HUES64 (cell line): ENCODE data around the gene VWC2.

Source experiments
- H3K27ac ChIP-seq: 2 replicates; pipeline ENCODE4 v1.7.0; 2013; ENCODE audit warnings: low read depth, low read length, inconsistent platforms
- H3K27me3 ChIP-seq: 2 replicates; pipeline ENCODE4 v1.6.1; 2013; ENCODE audit warnings: mild to moderate bottlenecking, low read length; ENCODE audit not compliant: insufficient read depth
- H3K36me3 ChIP-seq: 2 replicates; pipeline ENCODE4 v1.6.1; 2013; ENCODE audit warnings: mild to moderate bottlenecking, low read length; ENCODE audit not compliant: insufficient read depth
- H3K4me1 ChIP-seq: 2 replicates; pipeline ENCODE4 v1.6.1; 2013; ENCODE audit warnings: mild to moderate bottlenecking, low read length, moderate library complexity; ENCODE audit not compliant: insufficient read depth
- H3K4me3 ChIP-seq: 2 replicates; pipeline ENCODE4 v1.5.1; 2013; ENCODE audit warnings: mild to moderate bottlenecking, low read length, moderate library complexity
- H3K9ac ChIP-seq: 2 replicates; pipeline ENCODE4 v1.6.1; 2013; ENCODE audit warnings: mild to moderate bottlenecking, low read depth, low read length
- H3K9me3 ChIP-seq: 2 replicates; pipeline ENCODE4 v1.6.1; 2013; ENCODE audit warnings: low read depth, low read length; ENCODE audit not compliant: insufficient read depth
- WGBS: fragments of 150-250, 120-280 bp; methylation state at CpG from one replicate; pipeline ENCODE4 v1.1.7; 2013; ENCODE audit warnings: missing lambda C conversion rate; 5-methylcytosine and 5-hydroxymethylcytosine counted together

Gene VWC2

DNA sequence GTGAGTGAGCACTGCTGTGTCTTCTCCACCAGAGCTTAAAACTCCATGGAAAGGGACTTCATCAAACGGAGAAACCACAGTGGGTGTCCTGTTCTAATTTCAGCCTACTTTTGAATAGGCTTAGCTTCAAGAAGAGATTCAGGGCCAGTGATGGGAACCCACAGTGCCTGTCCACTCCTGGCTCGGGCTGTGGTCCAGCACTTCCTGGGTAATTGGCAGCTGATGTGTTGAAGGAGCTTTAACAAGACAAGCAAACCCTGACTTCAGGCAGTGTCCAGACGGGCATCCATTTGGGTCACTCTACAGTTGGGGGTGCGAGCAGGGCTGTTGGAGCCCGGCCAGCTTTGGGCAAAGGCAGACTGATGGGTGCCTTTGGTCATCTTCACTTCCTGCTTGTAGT, 14.5 kb downstream of the VWC2 start:
- no peaks in the 10 kb centered on the region for H3K9me3 ChIP-seq
- 91% methylated on average over 5 of the region's 5 CpGs for WGBS
- H3K36me3 ChIP-seq, result no peaks in the 10 kb centered on the region
- H3K4me3 ChIP-seq, result no peak overlapping the region
- H3K27me3 ChIP-seq, result no peaks in the 10 kb centered on the region
- H3K9ac ChIP-seq, result no peak overlapping the region
- no peak overlapping the region for H3K27ac ChIP-seq
- peaks cover 10% of the 10 kb centered on the region; the same call in 1 of the 2 replicates for H3K4me1 ChIP-seq

DNA sequence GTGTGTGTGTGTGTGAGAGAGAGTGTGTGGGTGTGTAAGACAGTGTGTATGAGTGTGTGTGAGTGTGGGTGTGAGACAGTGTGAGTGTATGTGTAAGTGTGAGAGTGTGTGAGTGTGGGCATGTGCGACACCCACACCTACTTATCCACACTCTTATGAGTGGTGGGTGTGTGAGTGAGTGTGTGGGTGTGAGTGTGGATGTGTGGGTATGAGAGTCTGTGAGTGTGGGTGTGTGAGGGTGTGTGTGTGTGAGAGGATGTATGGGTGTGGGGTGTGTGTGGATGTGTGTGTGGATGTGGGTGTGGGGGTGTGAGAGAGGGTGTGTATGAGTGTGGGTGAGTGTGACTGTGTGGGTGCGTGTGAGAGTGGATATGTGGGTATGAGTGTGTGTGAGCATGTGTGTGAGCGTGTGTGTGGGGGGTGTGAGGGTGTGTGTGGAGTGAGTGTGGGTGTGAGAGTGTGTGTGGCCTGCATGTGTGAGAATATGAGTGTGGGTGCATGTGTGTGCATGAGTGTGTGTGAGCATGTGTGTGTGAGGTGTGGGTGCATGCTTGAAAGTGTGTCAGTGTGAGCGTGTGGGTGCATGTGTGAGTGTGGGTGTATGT, 15.1 kb downstream of the VWC2 start:
- peaks cover 10% of the 10 kb centered on the region; the same call in 1 of the 2 replicates for H3K4me1 ChIP-seq
- H3K9ac ChIP-seq, result no peak overlapping the region
- WGBS, result 92% methylated on average over 4 of the region's 4 CpGs
- no peaks in the 10 kb centered on the region for H3K9me3 ChIP-seq
- no peak overlapping the region for H3K4me3 ChIP-seq
- no peaks in the 10 kb centered on the region for H3K36me3 ChIP-seq
- H3K27me3 ChIP-seq, result no peaks in the 10 kb centered on the region
- no peak overlapping the region for H3K27ac ChIP-seq

DNA sequence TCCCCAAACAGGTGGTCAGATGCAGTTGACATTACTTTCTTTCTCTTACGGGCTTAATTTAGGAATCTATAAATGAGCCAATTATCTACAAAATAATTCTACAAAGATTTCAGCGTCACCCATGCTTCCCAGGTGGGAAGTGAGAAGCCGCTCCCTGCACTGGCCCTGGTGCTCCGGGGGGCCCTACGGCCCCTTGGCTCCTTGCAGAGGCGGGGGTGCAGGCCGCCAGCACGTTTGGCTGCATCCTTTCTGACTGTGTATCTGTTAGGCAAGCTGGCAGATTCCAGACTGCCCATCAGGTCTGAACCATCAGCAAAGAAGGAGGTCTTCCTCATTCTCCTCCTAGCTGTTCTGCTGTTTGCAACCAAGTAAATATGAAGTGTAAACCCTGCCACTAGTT, 16.3 kb downstream of the VWC2 start:
- WGBS, result 84% methylated on average over 8 of the region's 8 CpGs
- H3K4me1 ChIP-seq, result peaks cover 10% of the 10 kb centered on the region; the same call in 1 of the 2 replicates
- no peaks in the 10 kb centered on the region for H3K27me3 ChIP-seq
- H3K4me3 ChIP-seq, result no peak overlapping the region
- no peak overlapping the region for H3K9ac ChIP-seq
- H3K27ac ChIP-seq, result no peak overlapping the region
- no peaks in the 10 kb centered on the region for H3K36me3 ChIP-seq
- H3K9me3 ChIP-seq, result no peaks in the 10 kb centered on the region

DNA sequence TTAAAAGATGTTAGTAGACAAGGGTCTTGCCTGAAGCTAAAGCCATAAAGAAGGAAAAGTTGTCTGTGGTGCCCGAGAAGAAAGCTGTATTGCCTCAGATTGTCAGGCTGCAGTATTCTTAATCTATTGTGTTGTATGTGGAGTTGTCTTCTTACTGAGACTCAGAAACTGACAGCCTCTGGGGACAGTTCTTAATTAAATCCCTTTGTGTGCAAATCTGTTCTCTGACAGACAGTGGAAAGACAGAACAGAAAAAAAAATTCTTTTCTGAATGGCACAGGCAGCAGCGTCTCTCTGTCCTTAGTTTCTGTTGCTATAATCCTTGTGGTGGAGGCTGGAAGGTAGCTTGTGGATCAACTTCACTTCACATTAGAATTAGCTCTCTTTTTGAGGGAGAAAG, 16.8 kb downstream of the VWC2 start:
- Histone ChIP-seq H3K9ac (no peak overlapping the region), H3K4me3 (no peak overlapping the region), H3K27me3 (no peaks in the 10 kb centered on the region), H3K36me3 (no peaks in the 10 kb centered on the region), H3K27ac (no peak overlapping the region), H3K9me3 (no peaks in the 10 kb centered on the region), H3K4me1 (peaks cover 10% of the 10 kb centered on the region; the same call in 1 of the 2 replicates)
- 73% methylated on average over 2 of the region's 2 CpGs for WGBS

DNA sequence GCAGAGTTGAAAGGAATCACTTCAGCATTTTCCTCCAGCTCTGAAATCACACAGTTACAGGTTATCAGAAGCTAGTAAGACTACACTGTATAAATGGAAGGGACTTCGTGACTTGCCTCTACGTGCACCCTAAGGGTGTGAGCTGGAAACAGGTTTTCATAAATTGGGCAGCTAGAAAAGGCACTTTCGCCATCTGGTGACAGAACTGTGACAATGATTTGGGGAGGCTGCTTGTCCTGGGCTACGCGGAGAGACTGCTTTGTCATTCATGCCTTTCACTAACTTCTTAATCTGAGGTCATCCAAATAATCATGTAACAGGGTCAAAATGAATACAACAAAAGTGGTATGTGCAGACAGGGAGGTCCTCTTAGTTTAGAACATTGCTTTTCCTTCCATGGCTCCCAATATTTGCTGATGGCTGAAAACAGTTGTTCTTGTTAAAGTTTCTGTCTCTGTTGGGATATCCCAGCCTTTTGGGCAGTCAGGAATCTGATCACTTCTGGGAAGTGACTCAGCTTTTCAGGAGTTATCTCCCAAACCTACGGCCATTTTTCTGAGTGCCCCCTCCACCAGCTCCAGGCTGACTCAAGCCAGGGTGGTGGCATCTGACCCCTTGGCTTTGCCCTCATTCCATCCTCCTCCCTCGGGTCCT, 17.8 kb downstream of the VWC2 start:
- Histone ChIP-seq H3K9me3 (no peaks in the 10 kb centered on the region), H3K9ac (no peak overlapping the region; the same call in 1 of the 2 replicates), H3K27me3 (no peaks in the 10 kb centered on the region), H3K36me3 (no peaks in the 10 kb centered on the region), H3K4me1 (peaks cover 10% of the 10 kb centered on the region; the same call in 1 of the 2 replicates), H3K4me3 (no peak overlapping the region), H3K27ac (no peak overlapping the region)
- 29% methylated on average over 7 of the region's 7 CpGs for WGBS

DNA sequence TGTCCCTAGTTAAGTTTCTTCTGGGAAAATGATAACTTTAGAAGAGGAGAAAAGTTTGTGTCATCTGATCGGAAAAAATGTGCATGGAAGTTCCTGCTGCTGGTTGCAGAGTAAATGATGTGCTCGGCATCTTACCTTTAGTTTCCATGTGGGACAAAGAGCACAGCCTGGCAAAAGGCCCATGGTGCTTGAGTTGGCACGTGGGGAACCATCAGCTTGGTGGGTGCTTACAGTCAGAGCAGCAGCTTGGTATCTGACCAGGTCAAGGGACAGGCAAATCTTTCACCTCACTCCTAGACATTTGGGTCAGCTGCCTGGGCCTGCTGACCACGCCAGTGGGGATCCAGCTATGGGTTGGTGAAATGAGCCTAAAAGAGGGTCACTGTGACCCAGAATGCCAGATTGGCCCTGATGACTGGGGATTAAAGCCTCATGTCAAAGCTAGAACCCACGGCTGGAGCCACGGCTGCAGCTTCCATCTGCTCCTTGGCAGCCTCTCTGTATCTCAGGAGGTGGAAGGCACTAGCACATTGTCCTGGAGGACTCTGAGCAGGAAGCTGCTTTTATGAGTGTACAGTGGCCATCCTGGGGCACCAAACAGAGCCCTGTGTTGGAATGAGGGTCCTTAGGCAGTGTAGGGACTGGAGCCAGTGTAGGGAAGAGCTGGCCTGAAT, 24.7 kb downstream of the VWC2 start:
- Histone ChIP-seq H3K4me1 (no peaks in the 10 kb centered on the region), H3K4me3 (no peak overlapping the region), H3K9me3 (no peaks in the 10 kb centered on the region), H3K27me3 (no peaks in the 10 kb centered on the region), H3K36me3 (no peaks in the 10 kb centered on the region), H3K27ac (no peak overlapping the region), H3K9ac (no peak overlapping the region)
- 71% methylated on average over 6 of the region's 6 CpGs for WGBS

DNA sequence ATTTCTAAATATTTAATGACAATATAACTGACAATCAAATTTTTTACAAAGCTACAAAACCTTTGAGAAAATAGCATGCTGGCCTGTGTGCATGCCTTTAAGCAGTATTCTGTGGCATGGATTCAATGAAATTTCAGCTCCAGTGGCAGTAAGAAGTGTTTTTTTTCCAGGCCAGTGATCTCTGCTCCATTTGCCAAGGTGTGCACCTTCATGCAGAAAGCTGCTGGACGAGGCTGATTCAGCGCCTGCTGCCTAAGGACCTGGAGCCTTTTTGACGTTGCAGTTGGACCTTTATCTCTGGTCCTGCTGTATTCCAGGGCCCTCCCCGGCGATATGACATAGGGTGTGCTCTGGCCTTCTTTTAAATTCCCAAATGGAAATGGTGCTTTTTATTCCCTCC, 26.6 kb downstream of the VWC2 start:
- Histone ChIP-seq H3K27me3 (no peaks in the 10 kb centered on the region), H3K4me3 (no peak overlapping the region), H3K9ac (no peak overlapping the region), H3K27ac (no peak overlapping the region), H3K4me1 (no peaks in the 10 kb centered on the region), H3K9me3 (no peaks in the 10 kb centered on the region), H3K36me3 (no peaks in the 10 kb centered on the region)
- 97% methylated on average over 5 of the region's 5 CpGs for WGBS

DNA sequence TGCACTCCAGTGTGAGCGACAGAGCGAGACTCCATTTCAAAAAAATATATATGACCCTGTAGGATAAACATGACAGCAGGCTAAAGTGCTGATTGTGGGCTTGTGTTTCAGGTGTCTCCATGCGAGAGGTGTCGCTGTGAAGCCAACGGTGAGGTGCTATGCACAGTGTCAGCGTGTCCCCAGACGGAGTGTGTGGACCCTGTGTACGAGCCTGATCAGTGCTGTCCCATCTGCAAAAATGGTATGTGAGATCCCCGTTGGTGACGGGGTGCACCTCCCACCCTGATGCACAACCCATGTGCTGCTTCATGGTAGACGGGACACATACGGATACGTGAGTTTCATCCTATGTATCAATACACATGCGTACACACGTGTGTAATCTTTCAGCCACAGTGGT, 29.2 kb downstream of the VWC2 start:
- Histone ChIP-seq H3K9ac (no peak overlapping the region), H3K36me3 (no peaks in the 10 kb centered on the region), H3K27ac (no peak overlapping the region), H3K27me3 (no peaks in the 10 kb centered on the region), H3K4me3 (no peak overlapping the region), H3K9me3 (no peaks in the 10 kb centered on the region), H3K4me1 (no peaks in the 10 kb centered on the region)
- WGBS, result 93% methylated on average over 15 of the region's 15 CpGs

DNA sequence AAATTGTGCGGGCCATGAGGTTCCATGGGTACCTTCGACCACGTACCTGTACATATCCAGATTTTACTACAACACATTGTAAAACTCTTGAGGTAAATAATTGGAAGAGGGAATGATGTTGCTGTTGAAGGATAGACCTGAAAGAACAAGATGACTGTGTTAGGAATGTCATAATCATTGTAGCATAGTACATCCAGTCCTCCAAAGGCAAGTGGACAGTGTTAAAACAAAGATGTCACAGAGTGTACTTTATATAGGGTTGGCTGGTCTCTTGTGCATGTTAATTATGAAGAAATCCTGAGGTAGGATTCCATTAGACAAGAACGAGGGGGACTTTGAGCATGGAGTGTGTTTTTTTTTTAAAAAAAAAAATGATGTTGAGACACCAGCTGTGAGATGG, 30.4 kb downstream of the VWC2 start:
- Histone ChIP-seq H3K4me1 (no peaks in the 10 kb centered on the region), H3K27me3 (no peaks in the 10 kb centered on the region), H3K36me3 (no peaks in the 10 kb centered on the region), H3K27ac (no peak overlapping the region), H3K9ac (no peak overlapping the region), H3K4me3 (no peak overlapping the region), H3K9me3 (no peaks in the 10 kb centered on the region)
- WGBS, result 93% methylated on average over 2 of the region's 4 CpGs

DNA sequence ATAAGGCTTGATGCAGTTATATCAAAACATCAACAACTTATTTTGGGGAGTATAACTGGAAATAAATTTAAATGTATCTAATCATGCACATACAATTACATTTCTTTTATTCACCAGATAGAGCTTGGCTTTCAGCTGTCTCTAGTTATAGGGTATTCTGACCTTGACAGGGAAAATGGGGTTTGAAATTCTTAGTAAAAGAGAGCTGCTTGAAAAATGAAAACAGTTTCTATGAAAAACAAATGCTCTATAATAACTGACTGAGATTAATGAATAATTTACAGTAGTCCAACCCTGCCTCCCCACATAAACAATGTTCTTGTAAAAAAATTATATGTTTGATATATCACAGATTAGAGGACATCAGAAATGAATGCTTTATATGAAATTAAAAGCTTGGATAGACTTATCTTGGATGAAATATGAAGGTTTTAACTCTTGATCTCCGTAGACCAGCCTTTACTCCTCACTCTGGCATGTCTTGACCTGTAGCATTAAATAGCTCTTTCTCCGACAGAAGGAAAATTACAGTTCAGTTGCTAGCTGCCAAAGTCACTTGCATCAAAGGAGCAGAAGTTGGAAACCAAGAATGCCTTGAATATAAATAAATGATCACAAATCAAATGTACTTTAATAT, 32.1 kb downstream of the VWC2 start:
- Histone ChIP-seq H3K4me1 (no peaks in the 10 kb centered on the region), H3K4me3 (no peak overlapping the region), H3K27me3 (no peaks in the 10 kb centered on the region), H3K27ac (no peak overlapping the region), H3K9ac (no peak overlapping the region), H3K36me3 (no peaks in the 10 kb centered on the region), H3K9me3 (no peaks in the 10 kb centered on the region)
- WGBS, result 96% methylated on average over 2 of the region's 2 CpGs

DNA sequence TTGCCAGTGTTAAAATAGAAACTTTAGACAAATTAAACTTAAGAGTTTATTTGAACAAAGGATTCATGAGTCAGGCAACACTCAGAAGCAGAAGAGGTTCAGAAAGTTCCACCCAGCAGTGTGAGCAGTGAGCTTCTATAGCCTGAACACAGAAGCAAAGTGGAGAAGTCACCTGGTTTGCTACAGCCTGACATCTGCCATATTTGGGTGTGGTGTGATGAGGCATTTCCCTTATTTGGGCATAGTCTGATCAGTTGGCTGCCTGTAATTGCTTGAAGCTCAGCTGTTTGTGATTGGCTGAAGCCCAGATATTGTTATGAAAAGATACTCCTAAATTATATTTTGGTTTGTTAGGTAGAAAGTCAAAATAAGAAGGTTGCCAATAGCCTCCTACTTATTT, 39.1 kb downstream of the VWC2 start:
- H3K4me3 ChIP-seq, result no peak overlapping the region
- H3K9ac ChIP-seq, result no peak overlapping the region
- no peaks in the 10 kb centered on the region for H3K36me3 ChIP-seq
- H3K9me3 ChIP-seq, result no peaks in the 10 kb centered on the region
- H3K27ac ChIP-seq, result no peak overlapping the region
- H3K4me1 ChIP-seq, result no peaks in the 10 kb centered on the region
- H3K27me3 ChIP-seq, result no peaks in the 10 kb centered on the region
